Fibroblast of the aortic adventitia (primary cell): Measurements from ENCODE around the gene NSMCE4A. TPM values are rescaled to one million over a fixed set of nuclear protein-coding genes. Genes with fewer than 3 reads are reported as not detected.

Experiments used
- DNase-seq: peaks from one replicate; pipeline ENCODE4 v3.0.0-alpha.2; 2010; ENCODE audit warnings: low read depth
- H3K4me3 ChIP-seq: 2 replicates; pipeline ENCODE4 v1.5.1; 2011; ENCODE audit warnings: low read depth, mild to moderate bottlenecking, control low read depth, low read length, moderate library complexity
- small RNA-seq: library from RNA; depleted of rRNA; stranded (forward); fragments of <200 nt; gene quantifications from one replicate; pipeline ENCODE3, GENCODE V24; 2012
- total RNA-seq: library from RNA; depleted of rRNA; stranded (reverse); fragments of >200 nt; gene quantifications from 2 replicates; pipeline ENCODE4 v1.2.3, GENCODE V29; 2012; ENCODE audit warnings: low replicate concordance
- TF ChIP-seq, protein P1 (sequence below): IDR thresholded peaks from 2 replicates; pipeline ENCODE4 v1.5.1; 2011; ENCODE audit warnings: mild to moderate bottlenecking, low read length, control low read depth, inconsistent platforms; ENCODE audit not compliant: insufficient read depth

NSMCE4A gene
- total RNA-seq, 1 donor = 39.3 TPM

DNA sequence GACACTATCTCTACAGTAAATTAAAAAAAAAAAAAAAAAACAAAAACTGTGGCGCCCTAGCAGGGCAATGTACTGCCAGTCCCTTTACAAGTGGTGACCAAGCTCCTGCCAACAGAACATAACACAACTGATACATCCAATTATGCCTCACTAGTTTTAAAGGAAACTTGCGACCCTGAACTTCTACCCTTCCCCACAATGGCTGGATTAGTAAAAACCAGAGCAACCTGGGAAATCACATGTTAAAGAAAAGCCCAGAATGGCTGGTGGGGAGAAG, 63.7 kb downstream of the NSMCE4A start:
- H3K4me3 ChIP-seq = no peak overlapping the region
- no peak for DNase-seq

DNA sequence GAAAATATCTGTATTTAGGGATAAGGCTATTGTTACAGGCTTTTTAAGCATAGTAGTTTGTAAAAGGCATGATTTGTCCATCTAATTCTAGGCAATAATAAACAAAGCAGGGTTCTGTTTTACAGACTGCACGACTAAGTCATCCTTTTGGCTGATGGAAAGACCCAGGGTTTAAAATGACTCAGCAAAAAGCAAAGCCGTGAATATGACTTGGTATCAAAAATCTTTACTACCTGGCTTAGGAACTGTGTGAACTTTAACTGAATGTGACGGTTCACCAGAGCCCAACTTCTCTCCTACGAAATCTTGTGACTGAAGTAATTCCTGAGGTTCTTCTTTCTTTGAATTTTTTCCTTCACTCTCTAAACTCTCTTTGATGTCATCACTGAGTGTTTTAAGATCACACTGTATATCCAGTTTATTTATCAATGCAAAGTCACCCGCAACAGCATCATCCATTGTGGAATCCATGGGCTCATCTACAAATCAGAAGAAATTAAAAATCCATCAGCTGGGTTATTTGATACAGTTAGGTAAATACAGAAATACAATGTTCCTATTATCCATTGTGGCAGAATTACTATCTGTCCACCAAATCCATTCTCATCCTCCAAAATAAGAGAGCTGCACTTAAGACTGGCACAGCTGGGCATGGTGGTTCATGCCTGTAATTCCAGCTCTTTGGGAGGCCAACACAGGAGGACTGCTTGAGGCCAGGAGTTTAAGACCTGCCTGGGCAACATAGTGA, 64.2 kb downstream of the NSMCE4A start:
- DNase-seq = peak; percentile 66
- H3K4me3 ChIP-seq = no peak overlapping the region
- TF ChIP-seq, protein P1, sequence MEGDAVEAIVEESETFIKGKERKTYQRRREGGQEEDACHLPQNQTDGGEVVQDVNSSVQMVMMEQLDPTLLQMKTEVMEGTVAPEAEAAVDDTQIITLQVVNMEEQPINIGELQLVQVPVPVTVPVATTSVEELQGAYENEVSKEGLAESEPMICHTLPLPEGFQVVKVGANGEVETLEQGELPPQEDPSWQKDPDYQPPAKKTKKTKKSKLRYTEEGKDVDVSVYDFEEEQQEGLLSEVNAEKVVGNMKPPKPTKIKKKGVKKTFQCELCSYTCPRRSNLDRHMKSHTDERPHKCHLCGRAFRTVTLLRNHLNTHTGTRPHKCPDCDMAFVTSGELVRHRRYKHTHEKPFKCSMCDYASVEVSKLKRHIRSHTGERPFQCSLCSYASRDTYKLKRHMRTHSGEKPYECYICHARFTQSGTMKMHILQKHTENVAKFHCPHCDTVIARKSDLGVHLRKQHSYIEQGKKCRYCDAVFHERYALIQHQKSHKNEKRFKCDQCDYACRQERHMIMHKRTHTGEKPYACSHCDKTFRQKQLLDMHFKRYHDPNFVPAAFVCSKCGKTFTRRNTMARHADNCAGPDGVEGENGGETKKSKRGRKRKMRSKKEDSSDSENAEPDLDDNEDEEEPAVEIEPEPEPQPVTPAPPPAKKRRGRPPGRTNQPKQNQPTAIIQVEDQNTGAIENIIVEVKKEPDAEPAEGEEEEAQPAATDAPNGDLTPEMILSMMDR = no peak

More for the DNA sequence above, 63.7 kb downstream of the NSMCE4A start:
- TF ChIP-seq, protein P1 = no peak

Small RNA genes lying within 50 kb of the gene (small RNA-seq; reads per million reads assigned to genes)
- not detected for gene RF02219

Other genes starting within 250 kb of the NSMCE4A start
- 39.9 and 53.2 TPM in 2 replicates for gene ATE1, start 47.2 kb downstream of the NSMCE4A start, total RNA-seq
- gene TACC2, start 13.9 kb upstream of the NSMCE4A start, total RNA-seq = 9.2 and 15.3 TPM in 2 replicates